HG02943 (cell line): ENCODE results near the gene ZNRF3.
"Not testable (repeated sequence)": the region's sequence is repeated elsewhere in the genome, so short reads cannot be mapped to it uniquely, and the experiment has no call there.

Experiments
- ATAC-seq: cut with Tn5 transposase; IDR thresholded peaks from one replicate; pipeline ENCODE4 v1.9.1; 2021; ENCODE audit warnings: mild to moderate bottlenecking, low read depth, moderate library complexity; ENCODE audit not compliant: unreplicated experiment

Gene ZNRF3

DNA sequence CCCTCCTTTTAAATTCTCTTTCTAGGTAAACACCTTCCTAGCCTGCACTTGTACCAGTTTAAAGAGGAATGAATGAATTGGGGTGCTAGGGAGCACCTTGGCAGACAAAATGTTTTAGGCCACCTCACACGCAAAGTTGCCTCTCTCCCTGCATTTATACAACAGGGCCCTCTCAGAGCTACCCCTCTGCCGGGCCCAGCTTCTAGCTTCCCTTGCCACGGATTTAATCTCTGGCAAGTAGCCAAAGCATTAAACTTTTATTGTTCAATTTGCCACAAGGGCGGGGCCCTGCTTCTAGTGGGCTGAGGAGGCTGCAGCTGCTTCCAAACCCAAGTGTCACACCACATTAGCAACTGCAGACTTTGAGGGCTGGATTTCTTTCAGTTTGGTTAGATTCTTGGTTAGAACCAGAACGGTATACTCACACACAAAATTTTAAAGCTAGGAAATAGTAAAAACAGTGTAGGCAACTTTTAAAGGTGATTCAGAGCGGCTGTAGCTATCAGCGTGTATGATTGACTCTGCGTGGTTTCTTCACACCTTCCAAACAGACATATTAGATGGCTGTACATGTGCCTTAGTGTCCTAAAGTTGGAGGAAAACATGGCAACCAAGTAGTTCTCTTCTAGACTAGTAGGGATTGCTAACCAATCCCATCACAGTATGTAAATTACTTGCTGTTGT, 196.0 kb downstream of the ZNRF3 start:
- ATAC-seq, result no peak

- ATAC-seq, result no peak
These were observed 197.0 kb downstream of the ZNRF3 start for GRCh38 chr22:29080106-29080975.

GRCh38 chr22:29081517-29082236, 198.3 kb downstream of the ZNRF3 start:
- no peak for ATAC-seq

GRCh38 chr22:29082826-29083545, 199.6 kb downstream of the ZNRF3 start:
- no peak for ATAC-seq

GRCh38 chr22:29083576-29083932, 200.2 kb downstream of the ZNRF3 start:
- ATAC-seq, result not testable (repeated sequence)

DNA sequence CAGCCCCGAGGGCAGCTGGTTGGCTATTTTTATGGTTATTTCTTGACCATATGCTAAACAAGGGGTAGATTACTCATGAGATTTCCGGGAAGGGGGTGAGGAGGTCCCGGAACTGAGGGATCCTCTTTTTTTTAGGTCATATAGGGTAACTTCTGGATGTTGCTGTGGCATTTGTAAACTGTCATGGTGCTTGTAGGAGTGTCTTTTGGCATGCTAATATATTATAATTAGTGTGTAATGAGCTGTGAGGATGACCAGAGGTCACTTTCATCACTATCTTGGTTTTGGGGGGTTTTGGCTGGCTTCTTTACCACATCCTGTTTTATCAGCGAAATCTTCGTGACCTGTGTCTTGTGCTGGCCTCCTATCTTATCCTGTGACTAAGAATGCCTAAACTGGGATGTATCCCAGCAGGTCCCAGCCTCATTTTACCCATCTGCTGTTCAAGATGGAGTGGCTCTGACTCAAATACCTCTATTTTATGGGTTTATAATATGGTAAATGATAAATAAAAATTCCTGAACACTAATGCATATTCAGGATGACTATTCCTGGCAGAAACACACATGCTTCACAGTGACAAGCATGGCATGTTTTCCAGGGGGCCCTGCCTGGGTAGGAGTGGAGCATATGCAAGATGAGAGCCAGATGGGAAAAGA, 200.7 kb downstream of the ZNRF3 start:
- ATAC-seq, result no peak

DNA sequence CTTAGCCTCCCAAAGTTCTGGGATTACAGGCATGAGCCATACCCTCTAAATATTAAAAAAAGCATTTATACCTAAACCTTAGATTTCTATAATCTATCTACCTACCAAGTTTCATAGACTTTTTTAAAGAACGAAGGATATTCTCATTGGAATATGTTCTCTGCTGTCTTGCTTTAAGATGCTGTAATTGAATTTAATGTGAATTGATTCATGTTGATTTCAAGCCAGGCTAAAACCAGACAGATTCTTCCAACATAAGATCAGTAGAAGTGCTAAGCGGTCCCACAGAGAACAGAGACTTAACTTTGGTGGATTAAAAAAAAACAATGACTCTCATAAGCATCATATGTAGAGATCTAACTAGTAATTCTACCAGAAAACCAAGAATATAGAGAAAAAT, 203.6 kb downstream of the ZNRF3 start:
- no peak for ATAC-seq

DNA sequence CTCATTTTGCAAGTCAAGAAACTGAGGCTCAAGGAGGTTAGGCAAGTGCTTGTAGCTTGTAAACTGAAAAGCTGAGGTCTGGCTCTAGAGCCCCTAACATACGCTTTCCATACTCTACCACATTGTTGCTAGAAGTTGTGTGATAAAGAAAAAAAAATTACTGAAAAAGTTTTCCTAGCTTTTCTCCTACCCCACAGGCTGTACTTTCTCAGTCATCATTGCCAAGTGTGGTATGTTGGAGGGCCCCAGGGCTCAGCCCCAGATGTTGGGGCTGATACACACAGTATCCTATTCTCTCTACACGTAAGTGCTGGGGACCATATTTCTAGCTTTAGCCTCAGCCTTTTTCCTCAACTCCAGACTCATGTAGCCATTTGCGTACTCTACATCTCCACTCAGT, 205.4 kb downstream of the ZNRF3 start:
- no peak for ATAC-seq

DNA sequence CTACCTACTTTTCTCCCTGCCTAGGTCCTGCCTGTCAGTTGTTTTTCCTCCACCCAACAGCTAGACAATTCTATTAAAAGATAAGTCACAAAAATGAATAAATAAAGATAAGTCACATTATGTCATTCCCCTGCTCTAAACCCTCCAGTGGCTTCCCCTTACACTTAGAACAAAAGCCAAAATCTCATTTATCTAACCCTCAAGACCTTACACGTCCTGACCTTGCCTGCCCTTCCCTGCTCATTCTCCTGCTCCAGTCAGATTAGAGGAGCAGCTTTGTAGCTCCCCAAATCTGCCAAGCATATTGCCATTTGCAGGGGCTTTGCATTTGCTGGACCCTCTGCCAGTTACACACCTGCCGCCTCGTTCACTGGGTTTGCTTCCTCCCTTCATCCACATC, 206.1 kb downstream of the ZNRF3 start:
- no peak for ATAC-seq

- no peak for ATAC-seq
These were observed 206.7 kb downstream of the ZNRF3 start for GRCh38 chr22:29090039-29090438.

DNA sequence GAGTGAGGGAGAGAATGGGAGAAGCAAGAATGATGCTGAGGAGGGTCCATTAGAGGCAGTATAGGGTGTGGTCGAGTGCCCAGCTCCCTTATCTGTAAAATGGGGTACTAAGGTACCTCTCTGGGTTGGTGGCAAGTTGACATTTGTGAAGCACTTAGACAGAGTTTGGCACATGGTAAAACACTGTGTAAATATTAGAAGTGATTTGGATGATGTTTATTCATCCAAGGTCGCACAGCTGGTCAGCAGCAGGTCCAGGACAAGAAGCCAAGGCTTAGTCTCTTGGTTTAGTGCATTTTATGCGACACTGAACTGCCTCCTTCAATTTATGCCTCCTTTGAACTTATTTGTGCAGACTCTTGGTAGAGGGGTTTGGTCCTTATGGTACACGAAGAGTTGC, 208.9 kb downstream of the ZNRF3 start:
- no peak for ATAC-seq

- ATAC-seq, result no peak
These were observed 209.7 kb downstream of the ZNRF3 start for GRCh38 chr22:29093030-29093429.

- no peak for ATAC-seq
These were observed 210.3 kb downstream of the ZNRF3 start for GRCh38 chr22:29093501-29094300.

- no peak for ATAC-seq
These were observed 212.1 kb downstream of the ZNRF3 start for GRCh38 chr22:29095459-29095858.

- ATAC-seq, result no peak
These were observed 213.6 kb downstream of the ZNRF3 start for GRCh38 chr22:29096736-29097669.

DNA sequence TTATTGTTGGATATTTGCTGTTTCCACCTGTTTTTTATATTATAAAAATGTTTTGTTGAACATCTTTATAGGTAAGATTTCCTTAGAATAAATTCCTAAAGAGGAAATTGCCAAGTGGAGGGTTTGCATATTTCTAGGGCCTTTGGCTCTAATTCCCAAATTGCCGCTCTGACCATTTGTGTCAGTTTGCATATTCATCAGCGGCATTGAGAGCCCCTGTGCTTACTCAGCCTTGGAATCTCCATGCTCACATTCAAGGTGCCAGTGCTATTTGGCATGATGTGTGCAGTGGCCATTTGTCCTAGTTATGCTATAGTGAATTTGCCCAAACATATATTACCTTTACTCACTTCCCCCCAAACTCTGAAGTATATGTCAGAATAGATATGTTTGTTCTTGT, 214.9 kb downstream of the ZNRF3 start:
- ATAC-seq, result no peak

GRCh38 chr22:29102300-29102699, 218.9 kb downstream of the ZNRF3 start:
- no peak for ATAC-seq

DNA sequence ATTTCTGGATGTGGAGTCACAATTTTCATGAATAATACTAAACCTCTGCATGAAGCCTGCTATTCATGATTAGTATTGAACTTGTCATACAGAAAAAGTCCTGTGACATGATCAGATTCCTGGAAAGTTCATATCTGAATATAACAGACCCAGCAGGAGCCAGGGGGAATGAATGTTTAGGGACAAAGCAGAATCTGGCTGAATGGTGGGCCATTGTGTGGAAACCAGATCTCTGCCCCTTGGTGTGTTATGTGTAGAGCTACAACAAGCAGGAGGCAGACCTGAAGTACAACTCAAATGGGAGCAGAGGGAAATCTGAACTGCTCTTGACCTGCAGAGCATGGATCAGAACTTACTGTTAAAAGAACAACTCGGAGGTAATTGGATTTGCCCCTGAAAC, 219.7 kb downstream of the ZNRF3 start:
- no peak for ATAC-seq
